ENCODE data around the gene EPHA10.

EPHA10 gene

DNA sequence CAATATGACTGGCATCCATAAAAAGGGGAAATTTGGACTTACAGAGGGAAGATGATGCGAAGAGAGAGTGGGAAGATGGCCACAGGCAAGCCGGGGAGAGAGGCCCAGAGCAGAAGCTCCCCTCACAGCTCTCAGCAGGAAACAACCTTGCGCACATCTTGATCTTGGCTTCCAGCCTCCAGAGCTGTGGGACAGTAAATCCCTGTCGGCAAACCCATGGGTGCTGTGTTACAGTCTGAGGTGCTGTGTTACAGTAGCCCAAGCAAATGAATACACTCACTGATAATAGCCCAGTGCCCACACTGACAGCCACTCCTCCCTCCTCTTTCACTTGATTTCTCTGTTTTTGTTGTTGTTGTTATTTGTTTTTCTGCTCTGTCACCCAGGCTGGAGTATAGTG, 50.2 kb downstream of the EPHA10 start:
- no peak overlapping the region for H3K4me2 ChIP-seq
- peaks cover 9 to 25% (median 21%) of the 10 kb centered on the region in 11 experiments; a peak in 20 of 22 replicates for H3K36me3 ChIP-seq
- no peak for TF ChIP-seq Cebpa-rat (IDR thresholded peaks at IDR 0.05)
- no peak overlapping the region for H3K27ac ChIP-seq
- no peaks in the 10 kb centered on the region for H3K27me3 ChIP-seq
- H3K9ac ChIP-seq, result no peak overlapping the region
- no peak overlapping the region for H3K4me3 ChIP-seq
- H3K4me1 ChIP-seq, result peaks cover 0 to 6% (median 0%) of the 10 kb centered on the region in 10 experiments; a peak in 2 of 20 replicates
- H4K20me1 ChIP-seq, result peaks cover 0 to 18% (median 0%) of the 10 kb centered on the region in 11 experiments; a peak in 6 of 22 replicates
- no peaks in the 10 kb centered on the region for H3K9me3 ChIP-seq (replicated peaks in 1 of 11)

DNA sequence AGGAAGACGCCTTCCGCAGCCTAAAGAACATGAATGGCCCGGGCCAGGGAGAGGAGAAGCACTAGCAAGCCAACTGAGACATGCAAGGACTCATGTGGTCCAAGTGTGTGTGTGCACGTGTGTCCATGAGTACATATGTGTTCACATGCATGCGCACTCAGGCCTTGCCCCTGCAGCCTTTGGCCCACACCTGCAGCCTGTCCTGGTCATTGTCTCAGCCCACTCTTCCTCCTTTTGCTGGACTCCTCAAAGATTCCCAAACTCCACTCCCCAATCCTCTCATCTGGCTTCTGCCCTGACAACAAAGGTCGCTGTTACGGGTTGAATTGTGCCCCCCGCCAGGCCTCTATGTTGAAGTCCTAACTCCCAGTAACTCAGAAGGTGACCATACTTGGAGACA, 50.7 kb downstream of the EPHA10 start:
- Histone ChIP-seq H3K27me3 (no peaks in the 10 kb centered on the region), H3K9ac (no peak overlapping the region), H3K9me3 (replicated peaks in 1 of 11) (no peaks in the 10 kb centered on the region), H3K4me3 (no peak overlapping the region), H3K27ac (no peak overlapping the region), H3K4me1 (peaks cover 0 to 6% (median 0%) of the 10 kb centered on the region in 10 experiments; a peak in 2 of 20 replicates), H3K36me3 (peaks cover 10 to 30% (median 26%) of the 10 kb centered on the region in 11 experiments; a peak in 20 of 22 replicates), H4K20me1 (peaks cover 0 to 20% (median 1%) of the 10 kb centered on the region in 11 experiments; a peak in 8 of 22 replicates), H3K4me2 (no peak overlapping the region)
- no peak for TF ChIP-seq Cebpa-rat (IDR thresholded peaks at IDR 0.05)

DNA sequence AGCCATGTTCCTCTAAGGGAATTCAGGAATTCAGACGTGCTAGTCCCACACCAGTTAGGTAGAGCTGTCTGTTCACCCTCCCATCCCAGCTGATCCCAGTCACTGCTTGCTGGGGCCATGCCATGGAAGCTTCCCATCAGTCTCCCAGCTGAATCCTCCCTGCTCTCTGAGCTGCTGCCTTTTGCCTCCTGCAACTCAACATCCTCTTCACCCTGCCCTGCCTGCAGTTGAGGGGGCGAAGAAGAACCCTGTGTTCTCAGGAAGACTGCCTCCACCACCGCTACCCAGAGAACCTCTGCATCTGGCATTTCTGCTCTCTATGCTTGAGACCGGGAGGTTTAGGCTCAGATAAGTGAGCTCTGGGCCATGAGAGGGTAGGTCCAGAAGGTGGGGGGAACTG, 56.4 kb downstream of the EPHA10 start:
- peaks cover 0 to 72% (median 11%) of the 10 kb centered on the region in 11 experiments; a peak in 11 of 22 replicates for H4K20me1 ChIP-seq
- H3K4me2 ChIP-seq, result no peak overlapping the region
- TF ChIP-seq Cebpa-rat (IDR thresholded peaks at IDR 0.05), result no peak
- no peaks in the 10 kb centered on the region for H3K27me3 ChIP-seq
- H3K9me3 ChIP-seq (replicated peaks in 1 of 11), result no peaks in the 10 kb centered on the region
- H3K4me1 ChIP-seq, result no peaks in the 10 kb centered on the region
- H3K27ac ChIP-seq, result no peak overlapping the region
- H3K4me3 ChIP-seq, result no peak overlapping the region
- H3K9ac ChIP-seq, result no peak overlapping the region
- peaks cover 42 to 87% (median 83%) of the 10 kb centered on the region in 11 experiments for H3K36me3 ChIP-seq

DNA sequence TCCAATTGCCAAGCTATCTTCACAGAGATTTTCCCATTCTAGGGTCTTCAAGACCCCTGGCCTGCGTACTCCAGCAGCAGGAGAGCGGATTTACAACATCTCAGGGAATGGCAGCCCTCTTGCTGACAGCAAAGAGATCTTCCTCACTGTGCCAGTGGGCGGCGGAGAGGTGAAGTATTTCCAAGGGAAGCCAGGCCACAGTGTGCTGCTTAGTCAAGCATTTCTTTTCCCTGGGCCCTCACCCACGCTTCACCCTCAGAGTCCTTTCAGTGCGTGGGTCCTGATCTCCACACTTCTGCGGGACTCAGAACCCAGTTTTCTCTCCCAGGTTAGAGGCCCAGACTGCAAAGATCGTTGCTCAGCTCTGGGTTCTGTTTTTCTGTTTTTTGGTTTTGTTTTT, 59.5 kb downstream of the EPHA10 start:
- TF ChIP-seq Cebpa-rat (IDR thresholded peaks at IDR 0.05), result no peak
- Histone ChIP-seq H3K9ac (no peak overlapping the region), H3K36me3 (peaks cover 59 to 100% (median 99%) of the 10 kb centered on the region in 11 experiments), H4K20me1 (peaks cover 0 to 78% (median 17%) of the 10 kb centered on the region in 11 experiments; a peak in 12 of 22 replicates), H3K27me3 (no peaks in the 10 kb centered on the region), H3K4me3 (no peak overlapping the region), H3K27ac (no peak overlapping the region), H3K4me1 (no peaks in the 10 kb centered on the region), H3K9me3 (replicated peaks in 1 of 11) (no peaks in the 10 kb centered on the region), H3K4me2 (no peak overlapping the region)

DNA sequence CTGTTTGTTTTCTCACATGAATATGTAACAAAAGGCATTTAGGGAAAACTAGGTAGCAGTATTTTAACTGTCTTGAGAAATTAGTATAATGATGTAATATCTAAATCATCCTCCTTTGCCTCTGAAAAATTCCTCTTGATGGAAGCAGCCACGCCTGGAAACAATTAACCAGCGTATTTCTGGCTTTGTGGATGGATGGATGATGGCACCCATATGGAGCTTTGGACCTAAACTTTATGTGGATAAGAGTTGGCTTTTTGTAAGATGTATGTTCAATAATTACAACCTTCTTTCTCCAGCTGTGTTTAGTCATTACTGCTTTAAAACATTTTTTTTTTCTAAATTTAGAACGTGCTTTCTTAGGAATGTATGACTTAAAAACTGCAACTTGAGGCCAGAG, 60.0 kb downstream of the EPHA10 start:
- H3K36me3 ChIP-seq, result peaks cover 57 to 100% (median 99%) of the 10 kb centered on the region in 11 experiments
- no peaks in the 10 kb centered on the region for H3K27me3 ChIP-seq
- no peak overlapping the region for H3K4me2 ChIP-seq
- no peak for TF ChIP-seq Cebpa-rat (IDR thresholded peaks at IDR 0.05)
- H3K9ac ChIP-seq, result no peak overlapping the region
- no peak overlapping the region for H3K27ac ChIP-seq
- H4K20me1 ChIP-seq, result peaks cover 0 to 82% (median 17%) of the 10 kb centered on the region in 11 experiments; a peak in 13 of 22 replicates
- H3K4me3 ChIP-seq, result no peak overlapping the region
- H3K4me1 ChIP-seq, result no peaks in the 10 kb centered on the region
- no peaks in the 10 kb centered on the region for H3K9me3 ChIP-seq (replicated peaks in 1 of 11)

DNA sequence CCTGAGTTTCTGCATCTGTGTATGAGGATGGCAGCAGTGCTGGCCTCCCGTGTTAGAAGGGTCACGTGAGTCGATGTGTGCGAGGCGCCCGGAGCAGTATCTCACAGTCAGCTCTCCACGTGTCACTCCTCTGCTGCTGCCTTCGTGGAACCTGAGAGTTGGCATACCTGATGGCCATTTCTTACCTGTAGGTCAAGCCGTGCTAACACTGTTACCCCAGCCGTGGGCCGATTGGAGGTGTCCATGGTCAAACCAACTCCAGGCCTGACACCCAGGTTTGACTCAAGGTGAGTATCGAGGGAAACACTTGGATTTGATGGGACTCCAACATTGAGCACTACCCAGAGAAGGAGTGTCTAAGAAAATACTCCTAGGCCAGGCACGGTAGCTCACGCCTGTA, 61.9 kb downstream of the EPHA10 start:
- H3K4me2 ChIP-seq, result no peak overlapping the region
- H3K9ac ChIP-seq, result no peak overlapping the region
- no peak overlapping the region for H3K4me3 ChIP-seq
- H3K36me3 ChIP-seq, result peaks cover 47 to 100% (median 99%) of the 10 kb centered on the region in 11 experiments
- H4K20me1 ChIP-seq, result peaks cover 0 to 76% (median 15%) of the 10 kb centered on the region in 11 experiments; a peak in 12 of 22 replicates
- no peaks in the 10 kb centered on the region for H3K9me3 ChIP-seq (replicated peaks in 1 of 11)
- TF ChIP-seq Cebpa-rat (IDR thresholded peaks at IDR 0.05), result no peak
- no peaks in the 10 kb centered on the region for H3K27me3 ChIP-seq
- no peaks in the 10 kb centered on the region for H3K4me1 ChIP-seq
- no peak overlapping the region for H3K27ac ChIP-seq

DNA sequence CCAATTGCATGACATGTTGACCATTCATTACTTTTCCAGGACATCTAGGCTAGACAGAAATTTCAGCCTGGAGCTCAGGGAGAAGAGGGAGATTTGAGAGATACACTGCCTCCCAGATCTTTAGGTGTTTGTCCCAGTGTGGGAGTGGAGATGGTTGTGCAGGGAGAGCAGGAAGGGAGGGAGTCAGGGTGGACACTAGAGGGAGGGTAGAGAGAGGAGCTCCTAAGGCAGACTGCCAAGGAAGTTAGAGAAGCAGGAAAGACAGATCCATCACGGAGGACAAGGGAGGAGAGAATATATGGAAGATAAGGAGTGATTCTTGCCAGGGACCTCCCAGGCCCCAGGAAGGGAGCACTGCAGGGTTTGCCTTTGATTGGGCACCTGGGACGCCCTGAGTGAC, 63.9 kb downstream of the EPHA10 start:
- Histone ChIP-seq H3K4me1 (no peaks in the 10 kb centered on the region), H3K4me3 (no peak overlapping the region), H3K4me2 (no peak overlapping the region), H3K36me3 (peaks cover 39 to 100% (median 99%) of the 10 kb centered on the region in 11 experiments), H3K27me3 (no peaks in the 10 kb centered on the region), H3K27ac (no peak overlapping the region), H4K20me1 (peaks cover 0 to 75% (median 14%) of the 10 kb centered on the region in 11 experiments; a peak in 12 of 22 replicates), H3K9ac (no peak overlapping the region), H3K9me3 (replicated peaks in 1 of 11) (no peaks in the 10 kb centered on the region)
- TF ChIP-seq Cebpa-rat (IDR thresholded peaks at IDR 0.05), result no peak

DNA sequence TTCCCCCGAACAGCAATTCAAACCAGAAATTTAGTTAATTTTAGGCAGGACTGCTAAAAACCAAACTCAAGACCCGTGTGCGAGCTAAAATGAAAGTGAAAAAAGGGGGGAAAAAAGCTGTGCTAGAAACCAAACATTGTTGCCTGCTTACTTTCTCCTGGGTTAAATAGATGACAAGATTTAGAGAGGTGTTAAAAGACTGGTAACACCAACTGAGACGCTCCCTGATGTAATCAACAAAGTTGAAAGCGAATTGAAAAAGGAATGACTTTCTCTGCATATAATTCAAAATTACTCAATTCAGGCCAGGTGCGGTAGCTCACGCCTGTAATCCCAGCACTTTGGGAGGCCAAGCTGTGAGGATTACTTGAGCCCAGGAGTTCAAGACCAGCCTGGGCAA, 65.8 kb downstream of the EPHA10 start:
- 0 out of 22 replicates have a peak overlapping the region, but pooled peaks of 1 of the 11 experiments have one; percentile 23 for H3K9ac ChIP-seq
- no peaks in the 10 kb centered on the region for H3K27me3 ChIP-seq
- H4K20me1 ChIP-seq, result peaks cover 0 to 71% (median 14%) of the 10 kb centered on the region in 11 experiments; a peak in 12 of 22 replicates
- no peaks in the 10 kb centered on the region for H3K9me3 ChIP-seq (replicated peaks in 1 of 11)
- peaks cover 0 to 4% (median 1%) of the 10 kb centered on the region in 10 experiments; a peak in 9 of 20 replicates for H3K4me1 ChIP-seq
- no peak overlapping the region for H3K27ac ChIP-seq
- TF ChIP-seq Cebpa-rat (IDR thresholded peaks at IDR 0.05), result no peak
- H3K4me3 ChIP-seq, result no peak overlapping the region
- no peak overlapping the region for H3K4me2 ChIP-seq
- peaks cover 38 to 100% (median 98%) of the 10 kb centered on the region in 11 experiments; a peak in 21 of 22 replicates for H3K36me3 ChIP-seq

DNA sequence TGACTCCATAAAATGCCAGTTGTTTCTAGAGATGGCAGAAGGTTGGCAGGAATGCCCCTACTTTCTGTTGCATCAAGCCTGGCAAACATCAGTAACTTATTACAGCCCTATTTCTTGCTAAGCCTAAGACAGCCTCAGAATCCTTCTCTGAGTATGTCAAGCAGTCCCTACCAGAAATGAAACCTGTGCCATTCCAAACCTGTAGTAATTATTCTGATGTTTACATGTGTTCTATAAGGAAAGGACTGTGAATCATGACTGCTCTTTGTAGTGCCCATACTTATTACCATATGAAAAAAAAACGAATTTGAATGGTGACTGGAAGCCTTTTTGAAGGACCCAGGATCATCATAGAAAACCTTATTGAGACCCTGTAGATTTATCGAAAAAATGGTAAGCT, 67.2 kb downstream of the EPHA10 start:
- Histone ChIP-seq H3K9ac (no peak overlapping the region; a peak in 3 of 22 replicates), H4K20me1 (peaks cover 0 to 72% (median 14%) of the 10 kb centered on the region in 11 experiments; a peak in 12 of 22 replicates), H3K4me1 (peaks cover 4 to 15% (median 12%) of the 10 kb centered on the region in 10 experiments; a peak in 18 of 20 replicates), H3K4me3 (no peak overlapping the region), H3K27me3 (no peaks in the 10 kb centered on the region), H3K9me3 (replicated peaks in 1 of 11) (no peaks in the 10 kb centered on the region), H3K36me3 (peaks cover 33 to 94% (median 89%) of the 10 kb centered on the region in 11 experiments; a peak in 21 of 22 replicates), H3K27ac (no peak overlapping the region), H3K4me2 (no peak overlapping the region)
- TF ChIP-seq Cebpa-rat (IDR thresholded peaks at IDR 0.05), result no peak

DNA sequence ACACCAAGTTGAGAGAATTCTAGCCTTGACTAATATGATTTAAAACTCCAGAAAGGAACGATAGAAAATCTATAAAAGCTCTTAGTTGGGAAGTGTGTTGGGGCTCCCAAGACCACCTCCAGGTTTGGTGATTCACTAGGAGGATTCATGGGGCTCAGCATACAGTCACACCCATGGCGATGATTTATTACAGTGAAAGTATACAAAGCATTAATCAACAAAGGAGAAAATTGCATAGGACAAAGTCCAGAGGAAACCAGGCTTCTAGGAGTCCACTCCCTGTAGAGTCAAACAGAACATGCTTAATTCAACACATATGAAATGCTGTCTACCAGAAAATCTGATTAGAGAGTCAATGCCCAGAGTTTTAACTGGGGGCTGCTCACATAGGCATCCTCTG, 67.8 kb downstream of the EPHA10 start:
- no peaks in the 10 kb centered on the region for H3K9me3 ChIP-seq (replicated peaks in 1 of 11)
- TF ChIP-seq Cebpa-rat (IDR thresholded peaks at IDR 0.05), result no peak
- H3K4me3 ChIP-seq, result no peak overlapping the region
- peaks cover 31 to 88% (median 85%) of the 10 kb centered on the region in 11 experiments; a peak in 21 of 22 replicates for H3K36me3 ChIP-seq
- peaks cover 4 to 15% (median 12%) of the 10 kb centered on the region in 10 experiments; a peak in 18 of 20 replicates for H3K4me1 ChIP-seq
- H4K20me1 ChIP-seq, result peaks cover 0 to 66% (median 14%) of the 10 kb centered on the region in 11 experiments; a peak in 12 of 22 replicates
- no peak overlapping the region for H3K4me2 ChIP-seq
- no peaks in the 10 kb centered on the region for H3K27me3 ChIP-seq
- no peak overlapping the region for H3K27ac ChIP-seq
- no peak overlapping the region; a peak in 1 of 22 replicates for H3K9ac ChIP-seq
